ENCODE data around the gene ACBD4. TPM values are rescaled to one million over a fixed set of nuclear protein-coding genes. Genes with fewer than 3 reads are reported as not detected.
A peak's percentile ranks its signal among the peaks of the same experiment; 100 is the strongest.

The ACBD4 gene
- total RNA-seq, 1 donor from 2014 or later = 3.9 TPM

DNA sequence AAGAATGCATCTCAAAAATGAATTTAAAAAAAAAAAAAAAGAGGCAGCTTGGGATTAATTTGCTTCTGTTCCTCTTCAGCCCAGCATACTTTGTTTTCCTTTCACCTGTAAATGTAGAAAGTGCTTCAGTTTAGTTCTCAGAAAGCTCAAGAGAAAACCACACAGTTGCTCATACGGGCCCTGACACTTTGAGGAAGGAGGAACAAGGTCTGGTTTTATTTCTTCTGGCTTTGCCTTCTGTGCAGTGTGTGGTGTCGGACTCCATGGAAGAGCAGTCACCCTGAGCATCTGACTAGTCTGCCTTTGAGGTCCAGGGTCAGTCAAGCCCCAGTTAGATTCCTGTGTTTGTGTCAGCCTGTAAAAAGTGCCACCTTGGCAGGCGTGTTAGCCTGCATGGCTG lies 46.7 kb upstream of the ACBD4 start:
- H2AFZ ChIP-seq (ENCODE audit: low read depth, low read length) = no peak overlapping the region
- Mint-ChIP-seq H3K4me1 (ENCODE audit: low read depth, unreplicated experiment) (peaks cover 35% of the 10 kb centered on the region), H3K27ac (ENCODE audit: unreplicated experiment) (peak overlapping the region; percentile 53), H3K27me3 (ENCODE audit: low read depth, unreplicated experiment) (no peaks in the 10 kb centered on the region), H3K4me3 (ENCODE audit: unreplicated experiment) (no peak overlapping the region), H3K9me3 (ENCODE audit: unreplicated experiment) (no peaks in the 10 kb centered on the region), H3K36me3 (ENCODE audit: low read depth, unreplicated experiment) (peaks cover 19% of the 10 kb centered on the region)
- H4K20me1 ChIP-seq (ENCODE audit: insufficient read depth, low read length) = peaks cover 28% of the 10 kb centered on the region
- H3K27ac ChIP-seq (ENCODE audit: low read depth, low read length) = no peak overlapping the region
- H3K27me3 ChIP-seq (ENCODE audit: insufficient read depth, low read length) = no peaks in the 10 kb centered on the region
- FAIRE-seq = no peak
- no peak overlapping the region for H3K4me3 ChIP-seq (ENCODE audit: insufficient read depth, low read depth, low read length)
- H3K4me1 ChIP-seq (ENCODE audit: insufficient read depth, low read length) = peaks cover 35% of the 10 kb centered on the region
- H3K4me2 ChIP-seq (ENCODE audit: low read length) = no peak overlapping the region
- H3K9me3 ChIP-seq (ENCODE audit: insufficient read depth, low read depth, low read length) = no peaks in the 10 kb centered on the region
- peaks cover 28% of the 10 kb centered on the region for H3K36me3 ChIP-seq (ENCODE audit: insufficient read depth, low read length)
- H3K79me2 ChIP-seq (ENCODE audit: insufficient read depth, low read length) = peaks cover 15% of the 10 kb centered on the region
- no peak overlapping the region for H3K9ac ChIP-seq (ENCODE audit: low read length)
- DNase-seq (ENCODE audit: low read depth) = no peak
- TF ChIP-seq, protein P1, sequence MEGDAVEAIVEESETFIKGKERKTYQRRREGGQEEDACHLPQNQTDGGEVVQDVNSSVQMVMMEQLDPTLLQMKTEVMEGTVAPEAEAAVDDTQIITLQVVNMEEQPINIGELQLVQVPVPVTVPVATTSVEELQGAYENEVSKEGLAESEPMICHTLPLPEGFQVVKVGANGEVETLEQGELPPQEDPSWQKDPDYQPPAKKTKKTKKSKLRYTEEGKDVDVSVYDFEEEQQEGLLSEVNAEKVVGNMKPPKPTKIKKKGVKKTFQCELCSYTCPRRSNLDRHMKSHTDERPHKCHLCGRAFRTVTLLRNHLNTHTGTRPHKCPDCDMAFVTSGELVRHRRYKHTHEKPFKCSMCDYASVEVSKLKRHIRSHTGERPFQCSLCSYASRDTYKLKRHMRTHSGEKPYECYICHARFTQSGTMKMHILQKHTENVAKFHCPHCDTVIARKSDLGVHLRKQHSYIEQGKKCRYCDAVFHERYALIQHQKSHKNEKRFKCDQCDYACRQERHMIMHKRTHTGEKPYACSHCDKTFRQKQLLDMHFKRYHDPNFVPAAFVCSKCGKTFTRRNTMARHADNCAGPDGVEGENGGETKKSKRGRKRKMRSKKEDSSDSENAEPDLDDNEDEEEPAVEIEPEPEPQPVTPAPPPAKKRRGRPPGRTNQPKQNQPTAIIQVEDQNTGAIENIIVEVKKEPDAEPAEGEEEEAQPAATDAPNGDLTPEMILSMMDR (IDR thresholded peaks at IDR 0.05; ENCODE audit: insufficient read depth, low read depth, low read length) = no peak
- TF ChIP-seq EZH2 (IDR thresholded peaks at IDR 0.05; ENCODE audit: insufficient read depth, low read length) = no peak

DNA sequence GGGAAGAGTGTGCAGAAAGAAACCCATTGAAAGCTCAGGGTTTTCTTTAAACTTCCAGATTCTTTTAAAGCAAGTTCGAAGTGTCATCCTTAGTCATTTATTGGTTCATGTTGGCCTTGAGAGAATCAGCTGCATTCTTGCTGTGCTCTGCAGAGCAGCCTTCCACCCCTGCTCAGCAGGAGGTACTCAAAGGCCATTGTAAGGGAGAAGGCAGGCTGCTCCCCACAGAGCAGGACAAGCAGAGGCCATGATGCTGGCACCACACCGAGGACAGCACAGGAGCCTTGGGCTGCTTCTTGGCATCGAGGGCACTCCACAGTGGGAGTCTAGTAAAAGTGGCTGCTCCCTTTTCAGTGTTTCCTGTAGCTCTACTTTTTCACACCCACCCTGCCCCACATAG lies 44.8 kb upstream of the ACBD4 start:
- peaks cover 26% of the 10 kb centered on the region for H3K36me3 Mint-ChIP-seq (ENCODE audit: low read depth, unreplicated experiment)
- DNase-seq (ENCODE audit: low read depth) = no peak
- H3K27ac ChIP-seq (ENCODE audit: low read depth, low read length) = peak overlapping the region; percentile 16
- H2AFZ ChIP-seq (ENCODE audit: low read depth, low read length) = no peak overlapping the region
- TF ChIP-seq EZH2 (IDR thresholded peaks at IDR 0.05; ENCODE audit: insufficient read depth, low read length) = no peak
- TF ChIP-seq, protein P1 (IDR thresholded peaks at IDR 0.05; ENCODE audit: insufficient read depth, low read depth, low read length) = no peak
- no peaks in the 10 kb centered on the region for H3K9me3 ChIP-seq (ENCODE audit: insufficient read depth, low read depth, low read length)
- H3K4me3 ChIP-seq (ENCODE audit: insufficient read depth, low read depth, low read length) = no peak overlapping the region
- H3K4me3 Mint-ChIP-seq (ENCODE audit: unreplicated experiment) = no peak overlapping the region
- no peak for FAIRE-seq
- H3K36me3 ChIP-seq (ENCODE audit: insufficient read depth, low read length) = peaks cover 24% of the 10 kb centered on the region
- H3K4me1 ChIP-seq (ENCODE audit: insufficient read depth, low read length) = peaks cover 38% of the 10 kb centered on the region
- H3K79me2 ChIP-seq (ENCODE audit: insufficient read depth, low read length) = peaks cover 15% of the 10 kb centered on the region
- no peak overlapping the region for H3K9ac ChIP-seq (ENCODE audit: low read length)
- no peaks in the 10 kb centered on the region for H3K27me3 Mint-ChIP-seq (ENCODE audit: low read depth, unreplicated experiment)
- no peak overlapping the region for H3K4me2 ChIP-seq (ENCODE audit: low read length)
- H3K27me3 ChIP-seq (ENCODE audit: insufficient read depth, low read length) = no peaks in the 10 kb centered on the region
- H3K9me3 Mint-ChIP-seq (ENCODE audit: unreplicated experiment) = no peaks in the 10 kb centered on the region
- H3K27ac Mint-ChIP-seq (ENCODE audit: unreplicated experiment) = peak overlapping the region; percentile 42
- peaks cover 38% of the 10 kb centered on the region for H3K4me1 Mint-ChIP-seq (ENCODE audit: low read depth, unreplicated experiment)
- peaks cover 28% of the 10 kb centered on the region for H4K20me1 ChIP-seq (ENCODE audit: insufficient read depth, low read length)

DNA sequence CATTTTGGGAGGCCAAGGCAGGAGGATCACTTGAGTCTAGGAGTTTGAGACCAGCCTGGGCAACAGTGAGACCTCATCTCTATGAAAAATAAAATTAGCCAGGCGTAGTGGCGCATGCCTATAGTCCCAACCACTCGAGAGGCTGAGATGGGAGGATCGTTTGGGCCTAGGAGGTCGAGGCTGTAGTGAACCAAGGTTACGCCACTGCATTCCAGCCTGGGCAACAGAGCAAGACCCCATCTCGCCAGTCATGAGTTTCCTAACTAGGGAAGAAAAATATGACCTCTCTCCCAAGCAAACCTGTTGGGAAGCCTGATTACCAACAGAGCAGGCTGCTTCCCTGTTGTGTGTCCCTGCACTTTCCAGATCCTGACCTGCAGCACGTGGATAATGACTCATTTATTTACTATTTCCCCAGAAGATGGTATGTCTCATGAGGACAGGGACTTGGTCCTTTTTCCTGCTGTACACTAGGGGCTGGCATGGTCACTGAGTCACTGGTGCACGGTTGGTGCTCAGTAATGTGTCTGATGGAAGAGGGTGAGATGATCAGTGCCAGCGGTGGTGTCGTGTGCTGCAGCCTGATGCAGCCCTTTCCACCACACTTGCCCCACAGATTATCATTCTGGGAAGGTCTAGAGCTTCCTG lies 43.6 kb upstream of the ACBD4 start:
- Histone ChIP-seq H3K27ac (ENCODE audit: low read depth, low read length) (peak overlapping the region; percentile 94), H3K79me2 (ENCODE audit: insufficient read depth, low read length) (peaks cover 15% of the 10 kb centered on the region), H3K36me3 (ENCODE audit: insufficient read depth, low read length) (peaks cover 33% of the 10 kb centered on the region), H3K4me2 (ENCODE audit: low read length) (no peak overlapping the region), H2AFZ (ENCODE audit: low read depth, low read length) (no peak overlapping the region), H3K9ac (ENCODE audit: low read length) (no peak overlapping the region), H3K4me1 (ENCODE audit: insufficient read depth, low read length) (peaks cover 38% of the 10 kb centered on the region), H3K4me3 (ENCODE audit: insufficient read depth, low read depth, low read length) (no peak overlapping the region), H3K9me3 (ENCODE audit: insufficient read depth, low read depth, low read length) (no peaks in the 10 kb centered on the region), H3K27me3 (ENCODE audit: insufficient read depth, low read length) (no peaks in the 10 kb centered on the region), H4K20me1 (ENCODE audit: insufficient read depth, low read length) (peaks cover 26% of the 10 kb centered on the region)
- Mint-ChIP-seq H3K4me1 (ENCODE audit: low read depth, unreplicated experiment) (peaks cover 42% of the 10 kb centered on the region), H3K27me3 (ENCODE audit: low read depth, unreplicated experiment) (no peaks in the 10 kb centered on the region), H3K36me3 (ENCODE audit: low read depth, unreplicated experiment) (peaks cover 31% of the 10 kb centered on the region), H3K27ac (ENCODE audit: unreplicated experiment) (peak overlapping the region; percentile 60), H3K4me3 (ENCODE audit: unreplicated experiment) (no peak overlapping the region), H3K9me3 (ENCODE audit: unreplicated experiment) (no peaks in the 10 kb centered on the region)
- DNase-seq (ENCODE audit: low read depth) (peak; percentile 13), FAIRE-seq (no peak)
- TF ChIP-seq, protein P1 (IDR thresholded peaks at IDR 0.05; ENCODE audit: insufficient read depth, low read depth, low read length) = no peak
